GM12874 (cell line): ENCODE measurements around the gene FUOM.

Experiments used
- CTCF ChIP-seq: IDR thresholded peaks from 2 replicates; pipeline ENCODE4 v1.5.1; 2011; ENCODE audit warnings: low read depth, mild to moderate bottlenecking, control low read depth, low read length, moderate library complexity; ENCODE audit not compliant: insufficient read depth

Gene FUOM

GRCh38 chr10:133357285-133358161 lies at the start of gene FUOM:
Gene FUOM, minus strand, starts transcription at chr10:133358019. Its CDS starts 12 bp downstream, at chr10:133358007.
- no peak for TF ChIP-seq CTCF

- TF ChIP-seq CTCF, result no peak
Measured at GRCh38 chr10:133405844-133406527, 48.2 kb upstream of the FUOM start.

- TF ChIP-seq CTCF, result no peak
Measured at GRCh38 chr10:133405272-133405671, 47.5 kb upstream of the FUOM start.

GRCh38 chr10:133403784-133404183 lies 46.0 kb upstream of the FUOM start:
- TF ChIP-seq CTCF, result no peak

GRCh38 chr10:133403359-133403758 lies 45.5 kb upstream of the FUOM start:
- TF ChIP-seq CTCF, result no peak

GRCh38 chr10:133401981-133402725 lies 44.3 kb upstream of the FUOM start:
- TF ChIP-seq CTCF, result no peak

GRCh38 chr10:133401500-133401899 lies 43.7 kb upstream of the FUOM start:
- no peak for TF ChIP-seq CTCF
